ENCODE data around the gene CCDC112. TPM values are rescaled to one million over a fixed set of nuclear protein-coding genes. Genes with fewer than 3 reads are reported as not detected.

Gene CCDC112
- total RNA-seq, 2 experiments from 2014 or later: 1.7 to 1.8 TPM

DNA sequence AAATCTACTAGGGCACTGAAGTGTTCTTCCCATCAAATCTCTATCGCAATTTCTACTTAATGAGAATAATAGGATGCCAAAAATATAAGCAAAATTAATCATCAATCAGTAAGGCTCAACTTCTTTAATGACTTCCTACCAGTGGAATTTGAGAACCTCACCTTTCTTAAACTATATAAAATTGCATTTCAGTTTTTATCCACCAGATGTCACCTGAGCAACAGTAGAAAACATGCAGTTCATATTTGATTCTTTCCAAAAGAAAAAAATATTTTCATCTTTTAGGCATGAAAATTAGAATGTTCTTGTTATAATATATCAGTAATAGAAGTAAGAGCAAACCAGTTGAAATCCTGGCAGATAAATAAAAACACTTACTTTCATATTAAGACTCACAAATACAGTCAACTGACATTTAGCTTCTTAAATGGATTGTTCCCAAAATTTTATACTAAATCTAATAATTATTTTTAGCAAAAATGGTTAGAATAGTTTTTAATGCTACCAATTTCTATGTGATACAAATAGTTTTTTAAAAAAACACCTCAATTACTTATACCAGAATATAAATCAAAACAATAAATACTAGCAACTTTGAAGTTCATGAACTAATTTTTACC, 13.4 kb upstream of the CCDC112 start:
- intact Hi-C loops (cut with micrococcal nuclease): loop anchor here (1.0 to 5.0 kb wide), 3 partner anchors 264 to 527 kb away; no protein-coding TSS in a partner anchor
- Mint-ChIP-seq H3K4me3 (no peak overlapping the region), H3K27ac (no peak overlapping the region), H3K9me3 (no peaks in the 10 kb centered on the region), H3K27me3 (peaks cover 8% of the 10 kb centered on the region), H3K4me1 (ENCODE audit: low read depth) (no peaks in the 10 kb centered on the region), H3K36me3 (no peaks in the 10 kb centered on the region)
- no peak for DNase-seq
- ChIA-PET POLR2A (no interaction called here), CTCF (interaction anchor here (0.7 to 9.2 kb wide), 26 partner anchors 9 to 1698 kb away, joined by 3 to 212 read pairs (median 4); partner anchors contain the start of genes CCDC112 and LVRN)

DNA sequence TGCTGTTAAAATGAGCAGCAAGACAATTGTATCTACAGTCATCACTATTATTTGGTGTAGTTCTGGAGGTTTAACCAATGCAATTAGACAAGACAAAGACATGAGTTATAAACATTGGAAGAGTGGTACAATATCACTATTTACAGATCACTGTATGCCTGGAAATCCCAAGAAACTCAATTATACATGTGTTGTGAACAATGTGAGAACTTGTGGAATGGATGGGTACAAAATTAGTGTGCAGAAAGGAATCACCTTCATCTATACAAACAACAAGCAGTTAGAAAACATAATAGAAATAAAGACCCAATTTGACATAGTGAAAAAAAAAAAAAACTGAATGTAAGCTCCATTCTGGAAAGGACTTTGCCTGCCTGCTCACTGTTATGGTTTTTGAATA, 12.4 kb upstream of the CCDC112 start:
- ChIA-PET CTCF (interaction anchor here (0.6 to 9.2 kb wide), 24 partner anchors 9 to 1697 kb away, joined by 3 to 212 read pairs (median 4); partner anchors contain the start of genes CCDC112 and LVRN), POLR2A (no interaction called here)
- no peak for DNase-seq
- Mint-ChIP-seq H3K4me3 (no peak overlapping the region), H3K9me3 (no peaks in the 10 kb centered on the region), H3K27me3 (peaks cover 8% of the 10 kb centered on the region), H3K27ac (no peak overlapping the region), H3K4me1 (ENCODE audit: low read depth) (no peaks in the 10 kb centered on the region), H3K36me3 (no peaks in the 10 kb centered on the region)
- intact Hi-C loops (cut with micrococcal nuclease): loop anchor here (1.0 to 5.0 kb wide), 3 partner anchors 265 to 528 kb away; no protein-coding TSS in a partner anchor

DNA sequence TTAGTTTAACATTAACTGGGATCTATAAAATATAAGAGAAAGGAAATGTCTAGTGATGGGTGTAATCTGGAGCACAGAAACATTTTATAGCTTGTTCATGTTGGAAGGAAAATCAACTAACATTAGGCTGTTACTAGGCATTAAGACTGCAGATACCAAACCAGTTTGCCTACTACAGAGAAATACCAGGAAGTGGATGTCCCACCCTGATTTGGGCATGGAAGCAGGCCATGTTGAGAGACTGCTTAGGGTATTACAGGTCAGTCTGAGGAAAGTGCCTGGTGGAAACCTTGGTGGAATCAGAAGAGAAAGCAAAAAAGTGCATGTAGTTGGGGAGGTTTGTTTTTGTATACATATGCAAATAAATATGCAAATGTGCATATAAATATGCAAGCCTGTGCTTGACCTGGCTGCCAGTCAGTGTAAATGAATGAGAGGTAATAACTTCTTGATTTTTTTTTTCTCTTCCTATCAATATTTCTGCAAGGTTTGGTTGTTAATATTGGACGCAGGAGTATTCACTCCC, 9.6 kb upstream of the CCDC112 start:
- H3K27me3 Mint-ChIP-seq: peaks cover 10% of the 10 kb centered on the region
- ChIA-PET POLR2A (no interaction called here), CTCF (interaction anchor here (1.0 to 9.2 kb wide), 2 partner anchors 208 to 266 kb away, joined by 3 to 212 read pairs; no protein-coding TSS in a partner anchor)
- DNase-seq: no peak
- H3K36me3 Mint-ChIP-seq: no peaks in the 10 kb centered on the region
- H3K27ac Mint-ChIP-seq: no peak overlapping the region
- H3K4me1 Mint-ChIP-seq (ENCODE audit: low read depth): no peaks in the 10 kb centered on the region
- no peak overlapping the region for H3K4me3 Mint-ChIP-seq
- intact Hi-C loops (cut with micrococcal nuclease): loop anchor here (5.0 kb wide), 1 partner anchor 531 kb away; no protein-coding TSS in a partner anchor
- no peaks in the 10 kb centered on the region for H3K9me3 Mint-ChIP-seq

DNA sequence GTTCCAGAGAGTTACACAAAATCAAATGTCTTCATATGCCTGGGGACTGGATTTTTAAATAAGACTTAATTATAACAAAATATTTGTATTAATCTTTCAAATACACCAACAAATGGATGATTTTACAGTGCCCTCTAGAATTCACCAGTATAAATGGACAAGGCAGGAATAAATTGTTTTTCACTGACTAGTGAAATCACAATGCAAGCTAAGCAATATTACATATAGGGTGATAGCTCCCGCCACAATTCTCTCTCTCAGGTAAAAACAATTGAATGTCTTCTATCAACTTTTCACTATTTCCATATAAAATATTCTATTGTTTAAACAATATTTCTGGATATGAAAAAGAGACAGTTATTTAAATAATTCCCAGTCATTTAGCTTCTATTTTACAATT, 8.0 kb upstream of the CCDC112 start:
- Mint-ChIP-seq H3K4me1 (ENCODE audit: low read depth) (peaks cover 3% of the 10 kb centered on the region), H3K36me3 (no peaks in the 10 kb centered on the region), H3K4me3 (no peak overlapping the region), H3K9me3 (no peaks in the 10 kb centered on the region), H3K27me3 (peaks cover 8% of the 10 kb centered on the region), H3K27ac (no peak overlapping the region)
- intact Hi-C loops (cut with micrococcal nuclease): no loop called here
- DNase-seq: no peak
- ChIA-PET POLR2A (no interaction called here), CTCF (interaction anchor here (9.2 kb wide), 1 partner anchor 268 kb away, joined by 212 read pairs; no protein-coding TSS in a partner anchor)

DNA sequence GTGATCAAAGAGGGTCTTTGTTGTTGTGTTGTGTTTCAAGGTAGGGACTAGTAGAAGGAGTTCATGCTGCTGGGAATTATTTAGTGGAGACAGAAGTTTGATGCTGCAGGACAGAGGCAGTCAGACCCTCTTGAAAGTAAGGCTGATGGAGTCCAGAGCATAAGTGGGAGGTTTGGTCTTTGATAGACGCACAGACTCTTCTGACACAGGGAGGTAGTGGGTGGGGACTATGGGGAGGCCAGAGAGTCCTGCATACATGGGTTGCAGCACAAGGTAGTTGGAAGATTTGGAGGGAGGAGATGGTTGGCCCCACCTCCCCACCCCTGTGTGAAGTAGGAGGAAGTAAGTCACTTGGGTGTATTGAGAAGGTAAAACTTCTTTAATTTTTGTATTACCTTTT, 2.4 kb upstream of the CCDC112 start:
- DNase-seq: no peak
- H3K27ac Mint-ChIP-seq: no peak overlapping the region
- no peaks in the 10 kb centered on the region for H3K36me3 Mint-ChIP-seq
- no peak overlapping the region for H3K4me3 Mint-ChIP-seq
- H3K4me1 Mint-ChIP-seq (ENCODE audit: low read depth): peaks cover 7% of the 10 kb centered on the region
- ChIA-PET CTCF (no interaction called here), POLR2A (no interaction called here)
- H3K9me3 Mint-ChIP-seq: no peaks in the 10 kb centered on the region
- H3K27me3 Mint-ChIP-seq: peaks cover 7% of the 10 kb centered on the region
- intact Hi-C loops (cut with micrococcal nuclease): no loop called here

DNA sequence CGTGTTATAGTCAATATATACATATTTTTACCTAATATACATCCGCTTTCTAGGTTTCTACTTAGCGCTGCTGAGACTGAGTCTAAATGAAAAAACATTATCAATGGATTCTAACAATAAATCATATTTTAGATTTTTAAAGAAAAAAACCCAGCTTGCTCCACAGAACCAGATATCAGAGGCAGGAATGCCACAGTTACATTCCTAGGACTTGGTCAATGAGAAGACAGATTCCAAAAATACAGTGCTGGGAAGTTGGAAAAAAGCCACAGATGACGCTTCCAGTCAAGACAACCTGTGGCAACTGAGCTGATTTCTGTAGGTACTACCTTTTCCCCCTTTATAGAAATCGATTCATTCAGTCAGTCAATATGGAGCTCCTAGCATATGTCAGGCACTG, 577 bp upstream of the CCDC112 start:
- Mint-ChIP-seq H3K4me3 (no peak overlapping the region), H3K4me1 (ENCODE audit: low read depth) (peaks cover 7% of the 10 kb centered on the region), H3K27ac (no peak overlapping the region), H3K9me3 (peaks cover 6% of the 10 kb centered on the region), H3K36me3 (peaks cover 4% of the 10 kb centered on the region), H3K27me3 (peaks cover 8% of the 10 kb centered on the region)
- intact Hi-C loops (cut with micrococcal nuclease): loop anchor here (2.0 kb wide), 1 partner anchor 330 kb away; the partner anchor contains the start of gene TMED7
- ChIA-PET CTCF (interaction anchor here (0.9 kb wide), 1 partner anchor 12 kb away, joined by 4 read pairs; no protein-coding TSS in a partner anchor), POLR2A (interaction anchor here (1.3 to 2.1 kb wide), 2 partner anchors 247 to 328 kb away, joined by 6 to 8 read pairs; partner anchors contain the start of gene FEM1C)
- no peak for DNase-seq

DNA sequence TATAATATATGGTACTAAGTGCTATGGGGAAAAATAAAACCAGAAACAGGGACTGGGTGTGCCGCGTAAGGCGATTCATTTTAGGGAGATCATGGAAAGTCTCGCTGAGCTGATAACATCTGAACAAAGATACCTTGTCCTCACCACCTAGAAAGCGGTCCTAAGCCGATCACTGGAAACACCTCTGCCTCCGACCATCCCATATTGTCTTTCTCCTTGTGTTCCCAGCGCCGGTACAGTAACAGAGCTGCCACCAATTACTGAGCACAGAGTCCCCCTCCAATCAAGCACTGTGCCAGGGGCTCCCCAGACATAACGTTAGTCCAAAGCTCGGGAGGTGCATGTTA, 704 bp downstream of the CCDC112 start:
- no peak for DNase-seq
- Mint-ChIP-seq H3K27ac (no peak overlapping the region), H3K4me3 (peak overlapping the region; percentile 76), H3K27me3 (peaks cover 7% of the 10 kb centered on the region), H3K36me3 (peaks cover 5% of the 10 kb centered on the region), H3K9me3 (peaks cover 13% of the 10 kb centered on the region), H3K4me1 (ENCODE audit: low read depth) (peaks cover 4% of the 10 kb centered on the region)
- POLR2A ChIA-PET: interaction anchor here (0.7 to 2.1 kb wide), 3 partner anchors 34 to 329 kb away, joined by 3 to 8 read pairs (median 6); partner anchors contain the start of gene FEM1C
- CTCF ChIA-PET: interaction anchor here (0.6 to 2.1 kb wide), 7 partner anchors 14 to 279 kb away, joined by 3 to 10 read pairs (median 3); no protein-coding TSS in a partner anchor
- intact Hi-C loops (cut with micrococcal nuclease): loop anchor here (1.0 to 2.0 kb wide), 6 partner anchors 33 to 546 kb away; partner anchors contain the start of genes AP3S1, ATG12, FEM1C and PGGT1B

DNA sequence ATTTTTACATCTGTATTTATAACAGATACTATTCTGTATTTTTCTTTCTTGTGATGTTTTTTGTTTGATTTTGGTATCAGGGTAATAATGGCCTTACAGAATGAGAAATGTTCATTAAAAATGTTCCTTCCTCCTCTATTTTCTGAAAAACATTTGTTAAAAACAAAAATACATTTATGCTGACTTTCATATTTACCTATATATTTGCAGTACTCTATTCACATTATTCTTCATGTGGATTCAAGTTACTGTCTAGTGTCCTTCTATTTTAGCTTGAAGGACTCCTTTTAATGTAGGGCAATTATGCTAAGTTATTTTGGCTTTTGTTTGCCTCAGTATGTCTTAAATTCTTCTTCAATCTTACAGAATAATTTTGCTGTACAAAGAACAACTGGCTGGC, 5.1 kb downstream of the CCDC112 start:
- CTCF ChIA-PET: no interaction called here
- Mint-ChIP-seq H3K4me1 (ENCODE audit: low read depth) (peaks cover 4% of the 10 kb centered on the region), H3K4me3 (no peak overlapping the region), H3K36me3 (peaks cover 5% of the 10 kb centered on the region), H3K9me3 (peaks cover 13% of the 10 kb centered on the region), H3K27ac (no peak overlapping the region), H3K27me3 (peaks cover 4% of the 10 kb centered on the region)
- intact Hi-C loops (cut with micrococcal nuclease): no loop called here
- POLR2A ChIA-PET: no interaction called here
- DNase-seq: no peak

DNA sequence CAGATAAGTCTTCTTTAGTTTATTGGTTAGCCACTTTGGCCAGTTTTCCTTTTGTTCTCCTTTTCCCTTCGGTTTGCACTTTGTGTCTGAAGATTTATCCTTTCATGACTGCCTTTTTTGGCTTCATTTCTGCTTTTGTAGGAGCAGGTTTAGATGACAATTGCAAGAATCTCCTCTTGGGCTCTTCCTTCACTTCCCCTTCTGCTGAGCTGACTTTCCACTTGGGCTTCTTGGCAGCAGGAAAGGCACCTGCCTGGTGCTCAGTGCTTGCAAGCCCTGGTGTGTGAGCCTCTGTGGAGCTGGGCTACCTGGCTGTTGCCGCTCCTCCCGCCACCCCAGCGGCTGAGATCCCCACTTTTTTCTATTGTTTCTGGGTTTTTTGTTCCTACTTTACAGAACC, 7.3 kb downstream of the CCDC112 start:
- Mint-ChIP-seq H3K36me3 (peaks cover 5% of the 10 kb centered on the region), H3K27me3 (peaks cover 3% of the 10 kb centered on the region), H3K27ac (no peak overlapping the region), H3K9me3 (peaks cover 13% of the 10 kb centered on the region), H3K4me1 (ENCODE audit: low read depth) (peaks cover 2% of the 10 kb centered on the region), H3K4me3 (no peak overlapping the region)
- intact Hi-C loops (cut with micrococcal nuclease): no loop called here
- POLR2A ChIA-PET: no interaction called here
- DNase-seq: no peak
- CTCF ChIA-PET: no interaction called here

DNA sequence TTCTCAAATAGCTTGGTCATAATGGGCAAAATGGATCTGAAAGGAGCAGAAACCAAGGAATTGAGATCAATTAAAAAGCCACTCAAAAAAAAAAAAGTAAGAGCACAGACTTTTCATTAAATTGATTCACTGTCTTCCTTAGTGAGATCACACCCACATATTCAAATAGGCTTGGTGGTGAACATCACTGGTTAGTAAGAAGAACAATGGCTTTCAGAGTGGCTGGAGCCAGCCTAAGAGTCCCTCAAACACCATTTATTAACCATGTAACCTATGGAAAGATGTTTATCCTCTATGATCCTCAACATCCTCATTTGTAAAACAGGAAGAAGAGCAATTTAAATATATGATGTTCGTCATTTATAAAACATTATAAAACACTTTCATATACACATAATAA, 12.4 kb downstream of the CCDC112 start:
- no peak overlapping the region for H3K4me3 Mint-ChIP-seq
- H3K9me3 Mint-ChIP-seq: no peaks in the 10 kb centered on the region
- H3K4me1 Mint-ChIP-seq (ENCODE audit: low read depth): peaks cover 2% of the 10 kb centered on the region
- H3K27ac Mint-ChIP-seq: no peak overlapping the region
- no peak for DNase-seq
- ChIA-PET POLR2A (no interaction called here), CTCF (no interaction called here)
- H3K36me3 Mint-ChIP-seq: no peaks in the 10 kb centered on the region
- H3K27me3 Mint-ChIP-seq: no peaks in the 10 kb centered on the region
- intact Hi-C loops (cut with micrococcal nuclease): no loop called here

DNA sequence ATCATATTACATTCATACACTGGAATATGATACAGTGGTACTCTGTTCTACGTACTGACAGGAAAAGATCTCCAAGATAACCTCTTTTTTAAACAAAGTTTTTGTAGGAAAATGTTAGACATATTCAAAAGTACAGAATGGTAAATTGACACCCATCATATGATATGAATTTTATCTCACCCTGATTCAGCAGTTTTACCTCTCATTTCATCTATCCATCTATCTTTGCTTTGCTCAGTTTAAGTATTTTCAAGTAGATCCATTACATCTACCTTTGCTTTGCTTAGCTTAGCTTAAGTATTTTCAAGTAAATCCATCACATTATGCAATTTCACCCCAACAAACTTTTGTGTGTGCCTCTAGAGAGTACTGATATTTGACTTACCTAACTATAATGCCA, 14.3 kb downstream of the CCDC112 start:
- no peak overlapping the region for H3K4me3 Mint-ChIP-seq
- H3K27ac Mint-ChIP-seq: no peak overlapping the region
- DNase-seq: no peak
- ChIA-PET POLR2A (no interaction called here), CTCF (no interaction called here)
- H3K9me3 Mint-ChIP-seq: no peaks in the 10 kb centered on the region
- intact Hi-C loops (cut with micrococcal nuclease): no loop called here
- no peaks in the 10 kb centered on the region for H3K27me3 Mint-ChIP-seq
- H3K4me1 Mint-ChIP-seq (ENCODE audit: low read depth): peaks cover 2% of the 10 kb centered on the region
- H3K36me3 Mint-ChIP-seq: no peaks in the 10 kb centered on the region

DNA sequence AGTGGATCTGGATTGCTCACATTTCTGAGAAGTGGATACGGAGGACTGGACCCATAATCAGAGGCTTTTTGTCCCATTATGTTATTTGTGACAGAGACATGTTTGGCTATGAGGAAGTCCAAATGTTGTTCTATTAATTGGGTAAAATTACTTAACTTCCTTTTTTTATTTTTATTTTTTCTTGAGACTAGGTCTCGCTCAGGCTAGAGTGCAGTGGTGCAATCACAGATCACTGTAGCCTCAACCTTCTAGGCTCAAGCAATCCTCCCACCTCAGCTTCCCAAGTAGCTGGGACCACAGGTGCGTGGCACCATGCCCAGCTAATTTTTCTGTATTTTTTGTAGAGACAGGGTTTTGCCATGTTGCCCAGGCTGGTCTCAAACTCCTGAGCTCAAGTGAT, 21.9 kb downstream of the CCDC112 start:
- Mint-ChIP-seq H3K4me3 (no peak overlapping the region), H3K9me3 (no peaks in the 10 kb centered on the region), H3K4me1 (ENCODE audit: low read depth) (no peaks in the 10 kb centered on the region), H3K27ac (no peak overlapping the region), H3K27me3 (no peaks in the 10 kb centered on the region), H3K36me3 (peaks cover 2% of the 10 kb centered on the region)
- no peak for DNase-seq
- CTCF ChIA-PET: no interaction called here
- intact Hi-C loops (cut with micrococcal nuclease): no loop called here
- POLR2A ChIA-PET: no interaction called here
